H1 (cell line): ENCODE measurements around the gene TTC34. TPM values are rescaled to one million over a fixed set of nuclear protein-coding genes. Genes with fewer than 3 reads are reported as not detected.
"Not testable (repeated sequence)": the region's sequence is repeated elsewhere in the genome, so short reads cannot be mapped to it uniquely, and the experiment has no call there.

Experiments
- CTCF ChIA-PET: fragments of 300-600 bp; sonication (Branson Sonifier 250); formaldehyde crosslinking; loops from one replicate; lab custom pipeline; 2021; ENCODE audit not compliant: partially characterized antibody; lab: Charles Lee
- POLR2A ChIA-PET: fragments of 300-600 bp; sonication (Branson Sonifier 250); formaldehyde crosslinking; loops from one replicate; lab custom pipeline; 2021; ENCODE audit warnings: inconsistent platforms; ENCODE audit not compliant: partially characterized antibody; lab: Charles Lee
- DNase-seq, 2 experiments: peaks; one replicate each; pipeline versions ENCODE4 v3.0.0 to v3.0.0-alpha.2; 2010 to 2022; ENCODE audit warnings: low spot score in 2 of 2, low read depth in 1 of 2, mixed read lengths in 1 of 2
- FAIRE-seq: peaks from 2 replicates; lab custom pipeline; 2011; peaks lifted over from hg19 to GRCh38; lab: Jason Lieb, UNC
- H2AFZ ChIP-seq: 2 replicates; pipeline ENCODE4 v1.8.1; 2012; ENCODE audit warnings: low read length, inconsistent platforms
- H2AK5ac ChIP-seq: 2 replicates; pipeline ENCODE4 v1.6.1; 2013; ENCODE audit warnings: low read depth, low read length
- H2BK120ac ChIP-seq: replicated peaks from 2 replicates; pipeline ENCODE3; 2013; ENCODE audit warnings: low read depth, low read length, inconsistent platforms
- H2BK12ac ChIP-seq: 2 replicates; pipeline ENCODE4 v1.6.1; 2013; ENCODE audit warnings: low read depth, low read length
- H2BK15ac ChIP-seq: 2 replicates; pipeline ENCODE4 v1.6.1; 2013; ENCODE audit warnings: low read length
- H2BK20ac ChIP-seq: 2 replicates; pipeline ENCODE4 v1.6.1; 2013; ENCODE audit warnings: low read length
- H2BK5ac ChIP-seq: 2 replicates; pipeline ENCODE4 v1.6.1; 2013; ENCODE audit warnings: low read depth, low read length
- H3K14ac ChIP-seq: 2 replicates; pipeline ENCODE4 v1.6.1; 2013; ENCODE audit warnings: inconsistent platforms; ENCODE audit not compliant: insufficient read length
- H3K18ac ChIP-seq: 2 replicates; pipeline ENCODE4 v1.6.1; 2013; ENCODE audit warnings: low read length; ENCODE audit errors: extremely low read depth
- H3K23ac ChIP-seq: 2 replicates; pipeline ENCODE4 v1.6.1; 2013; ENCODE audit warnings: inconsistent platforms; ENCODE audit not compliant: insufficient read length
- H3K23me2 ChIP-seq: 2 replicates; pipeline ENCODE4 v1.6.1; 2013; ENCODE audit warnings: low read depth, low read length
- H3K27ac ChIP-seq: 2 replicates; pipeline ENCODE4 v1.6.1; 2011; ENCODE audit warnings: low read depth, low read length, inconsistent platforms
- H3K27me3 ChIP-seq, 4 experiments: replicated peaks in 1 of 4; 1 replicate in 1 of 4; 2 replicates in 3 of 4; pipeline versions ENCODE4 v1.6.1 to v1.8.1; 2011 to 2013; ENCODE audit warnings: low read length in 3 of 4, mild to moderate bottlenecking in 3 of 4, inconsistent platforms in 2 of 4, mixed read lengths in 2 of 4, moderate library complexity in 1 of 4; ENCODE audit not compliant: control insufficient read depth in 3 of 4, insufficient read depth in 3 of 4; ENCODE audit errors: extremely low read depth in 1 of 4
- H3K36me3 ChIP-seq, 4 experiments: 2 replicates each; pipeline versions ENCODE4 v1.6.1 to v1.8.1; 2011 to 2013; ENCODE audit warnings: mild to moderate bottlenecking in 4 of 4, low read length in 3 of 4, moderate library complexity in 2 of 4, control low read depth in 1 of 4, inconsistent platforms in 1 of 4; ENCODE audit not compliant: insufficient read depth in 4 of 4, control insufficient read depth in 2 of 4
- H3K4ac ChIP-seq: replicated peaks from 2 replicates; pipeline ENCODE3; 2013; ENCODE audit warnings: low read length, low read depth, mixed read lengths, inconsistent platforms; ENCODE audit not compliant: insufficient read length
- H3K4me1 ChIP-seq, 4 experiments: replicated peaks in 1 of 4; 1 replicate in 1 of 4; 2 replicates in 3 of 4; pipeline versions ENCODE4 v1.6.1 to v1.8.1; 2011 to 2013; ENCODE audit warnings: low read length in 3 of 4, inconsistent platforms in 2 of 4, mixed read lengths in 1 of 4; ENCODE audit not compliant: insufficient read depth in 4 of 4, control insufficient read depth in 3 of 4
- H3K4me2 ChIP-seq, 2 experiments: 2 replicates each; pipeline versions ENCODE4 v1.6.1 to v1.8.1; 2011 to 2013; ENCODE audit warnings: low read depth in 2 of 2, low read length in 2 of 2, control low read depth in 1 of 2, inconsistent platforms in 1 of 2, mild to moderate bottlenecking in 1 of 2; ENCODE audit not compliant: insufficient read depth in 1 of 2
- H3K4me3 ChIP-seq, 4 experiments: fragments of 200-600, 300-600 bp in 1 of 4; sonication (generic), shearing (Covaris generic), sonication (Bioruptor Twin) in 1 of 4; 2 replicates each; pipeline versions ENCODE4 v1.5.1 to v1.8.1; 2011 to 2016; ENCODE audit warnings: low read length in 4 of 4, low read depth in 3 of 4, control low read depth in 2 of 4, inconsistent platforms in 2 of 4, mild to moderate bottlenecking in 2 of 4, mixed read lengths in 1 of 4, moderate library complexity in 1 of 4; ENCODE audit not compliant: insufficient read depth in 2 of 4; ENCODE audit errors: extremely low read depth in 1 of 4
- H3K56ac ChIP-seq: replicated peaks from 2 replicates; pipeline ENCODE3; 2013; ENCODE audit warnings: low read depth, mild to moderate bottlenecking, mixed read lengths, low read length, inconsistent platforms; ENCODE audit not compliant: insufficient read length
- H3K79me1 ChIP-seq: 2 replicates; pipeline ENCODE4 v1.6.1; 2013; ENCODE audit warnings: low read depth, low read length, control low read depth
- H3K79me2 ChIP-seq, 2 experiments: 2 replicates each; pipeline versions ENCODE4 v1.6.1 to v1.8.1; 2012 to 2013; ENCODE audit warnings: low read length in 2 of 2, mild to moderate bottlenecking in 2 of 2, inconsistent platforms in 1 of 2; ENCODE audit not compliant: insufficient read depth in 2 of 2, control insufficient read depth in 1 of 2
- H3K9ac ChIP-seq, 4 experiments: replicated peaks in 1 of 4; 1 replicate in 1 of 4; 2 replicates in 3 of 4; pipeline versions ENCODE4 v1.6.1 to v1.8.1; 2011 to 2013; ENCODE audit warnings: low read depth in 3 of 4, low read length in 3 of 4, control low read depth in 2 of 4, mild to moderate bottlenecking in 2 of 4, moderate library complexity in 2 of 4, inconsistent platforms in 1 of 4; ENCODE audit errors: extremely low read depth in 1 of 4
- H3K9me3 ChIP-seq, 2 experiments: 2 replicates each; pipeline versions ENCODE4 v1.6.1 to v1.8.1; 2012 to 2013; ENCODE audit warnings: mild to moderate bottlenecking in 2 of 2, moderate library complexity in 2 of 2, control low read depth in 1 of 2, inconsistent platforms in 1 of 2, low read depth in 1 of 2, low read length in 1 of 2, mixed read lengths in 1 of 2; ENCODE audit not compliant: insufficient read depth in 2 of 2
- H4K20me1 ChIP-seq, 2 experiments: replicated peaks in 1 of 2; 2 replicates each; pipeline versions ENCODE3 to v1.8.1; 2011 to 2013; ENCODE audit warnings: inconsistent platforms in 2 of 2, low read length in 2 of 2, mild to moderate bottlenecking in 1 of 2; ENCODE audit not compliant: insufficient read depth in 2 of 2, control insufficient read depth in 1 of 2
- H4K5ac ChIP-seq: 2 replicates; pipeline ENCODE4 v1.6.1; 2013; ENCODE audit warnings: low read length, low read depth, mixed read lengths, inconsistent platforms; ENCODE audit not compliant: insufficient read length
- H4K8ac ChIP-seq: 2 replicates; pipeline ENCODE4 v1.8.0; 2013; ENCODE audit warnings: mild to moderate bottlenecking, moderate library complexity, low read length, inconsistent platforms; ENCODE audit not compliant: insufficient read depth; ENCODE audit errors: extremely low read depth
- H4K91ac ChIP-seq: replicated peaks from 2 replicates; pipeline ENCODE3; 2013; ENCODE audit warnings: low read length, mixed read lengths, inconsistent platforms; ENCODE audit not compliant: insufficient read length
- WGBS, 2 experiments: shearing (Covaris generic) in 1 of 2; methylation state at CpG; one replicate each; pipeline versions ENCODE4 v1.1.6 to v1.1.7; 2013 to 2015; ENCODE audit warnings: low lambda C conversion rate in 2 of 2, mixed read lengths in 2 of 2, inconsistent platforms in 1 of 2, low coverage in 1 of 2, missing lambda C conversion rate in 1 of 2; ENCODE audit not compliant: insufficient replicate concordance in 2 of 2, insufficient coverage in 1 of 2, insufficient read length in 1 of 2; ENCODE audit errors: extremely low coverage in 1 of 2, missing lambda C conversion rate in 1 of 2; 5-methylcytosine and 5-hydroxymethylcytosine counted together
- polyA plus RNA-seq, 7 experiments: library from polyadenylated mRNA; depleted of rRNA in 3 of 7; stranded (reverse) in 5 of 7; unstranded in 2 of 7; fragments of >200 nt in 5 of 7; fragments of 200-250 nt in 2 of 7; gene quantifications; 1 replicate in 5 of 7; 2 replicates in 1 of 7; 4 replicates in 1 of 7; pipeline versions ENCODE4 v1.2.1 to v1.2.3, GENCODE V29; 2011 to 2013; ENCODE audit warnings: missing spikeins in 2 of 7, mixed read lengths in 2 of 7
- total RNA-seq: library from RNA; stranded (reverse); fragmentation: NEBNext Ultra II Directional; extraction: Animal tissue kit (Norgen Biotek cat#: 25700); gene quantifications from 2 replicates; pipeline ENCODE4 v1.2.1, GENCODE V29; 2021

The TTC34 gene
- total and polyA plus RNA-seq, 2 of the 8 experiments (the other 6 are each of a cell fraction or from before 2014, with no cell fraction given): 0.23 to 0.50 TPM

- H3K14ac ChIP-seq, H2BK15ac ChIP-seq, H2BK20ac ChIP-seq, H4K91ac ChIP-seq, H3K79me1 ChIP-seq, H3K23me2 ChIP-seq, H4K5ac ChIP-seq, DNase-seq, H3K4ac ChIP-seq, H3K23ac ChIP-seq, H3K4me1 ChIP-seq, H2AFZ ChIP-seq, FAIRE-seq, H3K4me2 ChIP-seq, H3K79me2 ChIP-seq, H4K20me1 ChIP-seq, H2AK5ac ChIP-seq, H2BK5ac ChIP-seq, H3K27me3 ChIP-seq, CTCF ChIA-PET, H3K9ac ChIP-seq, H3K4me3 ChIP-seq, H3K18ac ChIP-seq, H4K8ac ChIP-seq, H3K56ac ChIP-seq, H2BK12ac ChIP-seq, H3K27ac ChIP-seq, H2BK120ac ChIP-seq, H3K36me3 ChIP-seq: not testable (repeated sequence)
- POLR2A ChIA-PET: interaction anchor here (0.6 to 0.7 kb wide), 2 partner anchors 34 to 42 kb away, joined by 3 to 4 read pairs; no protein-coding TSS in a partner anchor
- 64% methylated on average over 14 of the region's 14 CpGs; no CpG with 5 or more reads in 1 of the 2 experiments for WGBS, 2 experiments
- H3K9me3 ChIP-seq: peaks cover 65 to 73% of the 10 kb centered on the region in 2 experiments
These were observed 147.0 kb downstream of the TTC34 start for GRCh38 chr1:2654443-2654948.
